T47D (cell line): ENCODE results near the gene PHYKPL.
A peak's percentile ranks its signal among the peaks of the same experiment; 100 is the strongest.

Experiments
- DNase-seq, 2 experiments: peaks; one replicate each; pipeline versions ENCODE4 v3.0.0 to v3.0.0-alpha.2; 2011 to 2012; ENCODE audit warnings: low read depth in 1 of 2, low spot score in 1 of 2
- JUND ChIP-seq: IDR thresholded peaks from 2 replicates; pipeline ENCODE4 v1.6.1; 2012; ENCODE audit warnings: low read depth
- in situ Hi-C: cut with HindIII; loops from 2 replicates; pipeline ENCODE4 v1.10.0; 2016; ENCODE audit warnings: low sequenced_read_pairs, low pct_unique_long_range_greater_than_20kb

The PHYKPL gene

DNA sequence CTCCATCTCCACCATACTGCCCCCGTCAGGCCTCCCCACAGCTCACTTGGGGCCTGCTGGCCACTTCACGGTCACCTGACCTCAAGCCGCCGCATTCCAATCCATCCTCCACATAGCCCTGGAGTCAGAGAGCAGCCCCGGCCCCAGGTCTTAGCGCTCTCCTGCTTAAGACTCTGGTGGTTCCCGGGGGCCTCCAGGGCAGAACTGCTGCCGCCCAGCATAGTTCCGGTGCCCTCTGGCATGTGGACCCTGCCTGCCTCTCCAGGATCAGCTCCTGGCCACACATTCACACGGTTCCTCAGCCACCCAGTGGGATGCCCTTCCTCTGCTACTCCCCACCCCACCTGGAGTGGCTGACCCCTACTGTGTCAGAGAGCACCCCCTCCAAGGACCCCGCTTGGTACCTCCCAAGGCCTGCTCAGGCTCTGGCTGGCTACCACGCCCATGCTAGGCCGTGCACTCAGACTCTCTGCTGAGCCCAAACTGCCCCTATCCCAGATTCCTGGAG, 8.7 kb downstream of the PHYKPL start:
- in situ Hi-C loops, result no loop called here
- TF ChIP-seq JUND, result no peak
- DNase-seq, result no peak

DNA sequence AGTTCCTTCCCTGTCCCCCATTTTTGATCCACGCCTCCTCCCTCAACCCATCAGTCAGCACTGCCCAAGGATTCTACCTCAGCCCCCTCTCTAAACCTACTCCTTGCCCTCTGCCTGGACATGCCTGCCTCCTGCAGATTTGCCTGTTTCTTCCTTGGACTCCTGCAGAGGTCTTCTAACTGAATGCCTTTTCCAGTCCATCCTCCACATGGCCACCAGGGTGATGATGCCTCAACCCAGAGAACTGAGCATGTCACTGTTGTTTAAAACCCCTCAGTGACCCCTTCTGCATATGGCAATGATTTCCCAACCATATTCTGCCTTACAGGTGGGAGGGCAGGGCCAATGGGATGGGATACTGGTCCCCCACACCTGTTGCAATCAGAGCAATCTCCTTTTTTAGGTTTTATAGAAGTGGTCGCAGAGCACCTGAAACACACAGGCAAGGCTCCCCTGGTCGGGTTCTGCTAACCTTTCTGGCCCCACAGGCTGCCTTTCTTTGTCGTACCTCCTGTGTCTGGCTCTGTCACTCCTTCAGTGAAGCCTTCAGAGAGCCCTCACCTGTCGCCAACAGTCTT, 9.3 kb downstream of the PHYKPL start:
- no peak for DNase-seq
- TF ChIP-seq JUND, result no peak
- in situ Hi-C loops, result no loop called here

DNA sequence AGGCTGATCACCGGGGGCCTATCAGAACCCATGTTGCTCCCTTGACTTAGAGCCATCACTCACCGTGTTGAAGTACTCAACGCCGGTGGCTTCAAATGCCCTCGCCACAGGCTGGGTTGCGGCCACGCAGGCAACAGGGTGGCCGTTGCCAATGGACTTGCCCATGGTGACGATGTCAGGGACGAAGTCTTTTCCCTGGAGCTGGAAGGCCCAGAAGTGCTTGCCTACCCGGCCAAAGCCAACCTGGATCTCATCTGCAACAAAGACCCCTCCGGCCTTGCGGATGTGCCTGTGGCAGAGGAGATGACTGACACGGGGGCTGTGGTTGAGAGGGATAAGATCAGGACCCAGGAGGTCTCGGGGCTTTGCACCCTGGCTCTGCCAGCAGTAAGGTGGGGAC, 10.3 kb downstream of the PHYKPL start:
- no peak for TF ChIP-seq JUND

DNA sequence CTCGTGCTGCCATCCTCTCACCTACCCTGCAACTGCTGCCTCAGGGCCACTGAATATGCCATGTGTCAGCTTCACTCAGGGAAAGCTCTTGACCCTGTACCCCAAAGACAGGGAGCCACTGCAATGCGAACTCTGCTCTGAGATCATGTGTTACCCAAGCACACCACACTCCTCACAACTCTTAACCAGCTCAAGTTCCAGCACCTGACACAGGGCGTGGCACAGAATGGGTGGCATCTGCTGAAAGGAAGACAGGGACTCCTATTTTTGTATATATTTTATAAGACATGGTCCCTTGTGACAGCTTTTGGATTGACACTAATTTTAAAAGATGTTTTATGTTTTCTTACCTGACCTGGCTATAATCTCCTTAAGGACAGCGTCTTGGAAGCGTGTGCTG, 10.7 kb downstream of the PHYKPL start:
- DNase-seq, result no peak
- in situ Hi-C loops, result no loop called here
- TF ChIP-seq JUND, result no peak

More for the DNA sequence above, 10.3 kb downstream of the PHYKPL start:
- in situ Hi-C loops, result no loop called here
- DNase-seq, result no peak

DNA sequence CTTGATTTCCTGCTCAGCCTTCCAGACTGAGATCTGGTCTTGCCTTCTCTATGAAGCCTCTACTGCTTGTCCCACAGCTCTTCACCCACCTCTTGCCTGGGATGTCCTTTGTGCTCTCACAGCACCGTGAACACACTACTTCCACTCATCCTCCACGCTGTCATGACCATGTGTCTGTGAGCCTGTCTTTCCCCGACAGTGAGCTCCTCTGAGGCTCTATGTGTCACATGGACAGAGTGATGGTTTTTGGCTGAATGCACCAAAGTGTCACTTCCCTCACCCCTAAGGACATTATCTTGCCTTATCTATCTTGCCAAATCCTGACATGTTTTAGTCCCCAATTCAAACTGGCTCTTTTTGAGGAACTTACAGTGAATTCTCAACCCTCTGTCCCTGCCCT, 11.3 kb downstream of the PHYKPL start:
- in situ Hi-C loops, result no loop called here
- TF ChIP-seq JUND, result no peak
- no peak for DNase-seq

DNA sequence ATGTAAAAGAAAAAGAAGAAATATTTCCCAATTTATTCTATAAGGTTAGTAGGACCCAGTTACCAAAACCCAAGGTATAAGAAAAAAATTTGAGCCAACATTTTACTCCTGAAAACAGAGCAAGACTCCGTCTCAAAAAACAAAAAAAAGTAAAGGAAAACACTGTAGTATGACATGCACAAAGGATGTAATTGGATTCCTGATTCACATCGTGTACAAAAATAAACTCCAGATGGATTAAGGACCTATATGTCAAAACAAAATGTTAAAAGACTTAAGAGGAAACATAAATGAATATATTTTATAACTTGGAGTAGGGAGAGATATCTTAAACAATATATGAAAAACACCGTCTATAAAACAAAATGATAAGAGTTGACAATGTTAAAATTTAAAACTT, 13.8 kb downstream of the PHYKPL start:
- in situ Hi-C loops, result no loop called here
- no peak for TF ChIP-seq JUND
- no peak for DNase-seq

DNA sequence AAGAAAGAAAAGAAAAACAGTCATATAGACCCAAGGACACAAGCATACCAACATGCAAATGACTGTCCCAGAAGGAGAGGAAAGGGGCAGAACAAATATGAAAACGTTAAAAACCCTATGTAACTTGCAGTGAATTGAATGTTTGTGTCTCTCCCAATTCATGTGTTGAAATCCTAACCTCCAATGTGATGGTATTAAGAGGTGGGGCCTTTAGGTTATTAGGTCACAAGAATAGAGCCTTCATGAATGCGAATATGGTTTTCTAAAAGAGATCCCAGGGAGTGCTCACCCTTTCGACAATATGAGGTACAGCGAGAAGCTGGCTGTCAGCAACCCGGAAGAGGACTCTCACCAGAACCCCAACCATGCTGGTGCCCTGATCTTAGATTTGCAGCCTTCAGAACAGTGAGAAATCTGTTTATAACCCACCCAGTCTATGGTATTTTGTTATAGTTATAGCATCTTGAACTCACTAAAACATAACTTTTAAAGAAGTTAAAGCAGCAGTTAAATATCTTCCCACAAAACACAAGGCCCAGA, 14.3 kb downstream of the PHYKPL start:
- in situ Hi-C loops, result no loop called here
- no peak for DNase-seq
- TF ChIP-seq JUND, result no peak

DNA sequence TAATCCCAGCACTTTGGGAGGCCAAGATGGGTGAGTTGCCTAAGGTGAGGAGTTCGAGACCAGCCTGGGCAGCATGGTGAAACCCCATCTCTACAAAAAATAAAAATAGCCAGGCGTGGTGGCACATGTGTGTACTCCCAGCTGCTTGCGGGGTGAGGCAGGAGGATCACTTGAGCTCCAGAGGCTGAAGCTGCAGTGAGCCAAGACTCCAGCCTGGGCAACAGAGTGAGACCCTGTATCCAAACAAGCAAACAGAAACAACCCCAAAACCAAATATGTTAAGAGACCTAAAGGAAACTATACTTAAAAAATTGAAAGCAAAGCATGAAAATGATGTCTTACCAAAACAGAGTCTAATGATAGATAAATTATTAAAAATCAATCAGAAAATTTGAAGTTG, 15.8 kb downstream of the PHYKPL start:
- in situ Hi-C loops, result no loop called here
- DNase-seq, result no peak
- TF ChIP-seq JUND, result no peak

DNA sequence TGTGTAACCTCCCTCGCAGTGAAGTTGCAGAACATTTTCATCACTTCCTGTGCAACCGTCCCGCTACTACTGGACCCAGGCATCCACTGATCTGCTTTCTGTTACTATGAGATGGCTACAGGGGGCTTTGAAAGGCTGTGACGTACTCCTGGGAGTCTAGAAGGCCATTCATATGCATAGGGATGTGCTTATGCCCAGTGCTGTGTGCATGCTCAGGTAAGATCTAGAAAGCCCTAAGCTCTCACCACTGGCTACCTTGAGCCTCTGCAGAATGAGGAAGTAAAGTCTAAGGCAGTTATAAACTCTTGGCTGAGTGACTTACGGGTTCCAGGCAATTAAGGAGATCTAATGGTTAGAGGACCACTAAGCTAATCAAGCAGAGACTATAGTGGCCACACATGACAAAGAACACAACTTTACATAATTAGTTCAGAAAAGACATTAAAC, 16.5 kb downstream of the PHYKPL start:
- no peak for TF ChIP-seq JUND
- no peak for DNase-seq
- in situ Hi-C loops, result no loop called here

DNA sequence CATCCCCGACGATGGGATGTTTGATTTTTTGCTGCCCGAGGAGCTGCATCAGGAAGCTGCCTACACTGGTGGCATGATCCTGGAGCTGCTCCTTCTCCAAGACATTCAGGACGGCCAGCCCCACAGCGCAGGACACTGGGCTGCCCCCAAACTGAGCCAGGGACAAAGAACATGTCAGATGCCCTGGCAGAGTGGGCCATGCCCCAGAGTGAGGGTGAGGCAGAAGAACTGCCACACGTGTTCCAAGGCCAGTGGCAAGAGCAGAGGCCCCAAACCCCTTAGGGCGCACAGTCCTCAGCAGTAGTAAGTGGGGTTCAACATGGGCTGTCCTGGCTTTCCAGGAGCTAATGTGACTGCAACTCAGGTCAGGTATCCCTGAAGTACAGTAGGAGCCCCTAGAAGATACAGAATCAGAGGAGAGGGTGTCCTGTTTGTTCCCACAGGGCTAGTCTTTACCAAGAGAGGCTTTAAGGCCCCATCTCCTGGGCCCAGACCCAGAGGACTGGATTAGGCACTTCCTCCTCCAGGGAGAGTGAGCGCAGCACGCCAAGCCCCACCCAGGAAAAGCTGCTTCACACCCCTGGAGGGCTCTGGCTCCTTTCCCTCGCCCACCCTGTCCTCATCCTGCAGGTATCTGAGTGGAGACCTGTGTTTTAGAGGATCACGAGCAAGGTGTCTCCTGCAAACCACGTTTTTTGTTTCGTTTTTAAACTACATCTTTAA, 17.2 kb downstream of the PHYKPL start:
- in situ Hi-C loops, result no loop called here
- no peak for DNase-seq
- TF ChIP-seq JUND, result no peak

DNA sequence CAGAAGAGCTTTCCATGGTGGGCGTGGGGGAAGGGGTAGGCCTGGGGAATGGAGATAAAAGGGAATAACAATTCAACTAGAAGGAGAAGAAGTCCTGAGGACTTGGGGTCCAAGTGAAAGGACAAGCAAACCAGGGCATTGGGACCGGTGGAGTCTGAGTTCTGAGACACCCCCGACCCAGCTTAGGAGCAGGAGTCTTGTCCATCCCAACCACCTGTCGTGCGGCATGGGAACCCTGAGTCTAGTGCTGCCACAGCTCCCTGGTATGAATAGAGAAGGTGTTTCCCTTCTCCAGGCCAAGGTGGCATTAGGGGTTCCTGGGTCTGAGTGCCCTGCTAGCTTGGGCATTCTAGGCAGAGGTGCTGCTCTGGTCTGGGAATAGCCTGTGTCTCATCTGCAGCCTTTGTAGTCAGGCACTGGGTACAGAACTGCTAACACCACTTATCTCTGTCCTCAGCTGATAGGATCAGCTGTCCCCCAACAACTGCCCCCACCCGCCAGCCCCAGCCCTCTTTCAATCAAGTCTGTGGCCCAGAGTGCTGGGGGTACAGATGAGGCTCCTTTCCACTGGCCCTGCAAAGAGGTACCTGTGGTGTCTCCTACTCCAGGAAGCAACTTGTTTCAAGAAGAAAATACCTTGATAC, 18.3 kb downstream of the PHYKPL start:
- no peak for TF ChIP-seq JUND
- no peak for DNase-seq
- in situ Hi-C loops, result no loop called here

DNA sequence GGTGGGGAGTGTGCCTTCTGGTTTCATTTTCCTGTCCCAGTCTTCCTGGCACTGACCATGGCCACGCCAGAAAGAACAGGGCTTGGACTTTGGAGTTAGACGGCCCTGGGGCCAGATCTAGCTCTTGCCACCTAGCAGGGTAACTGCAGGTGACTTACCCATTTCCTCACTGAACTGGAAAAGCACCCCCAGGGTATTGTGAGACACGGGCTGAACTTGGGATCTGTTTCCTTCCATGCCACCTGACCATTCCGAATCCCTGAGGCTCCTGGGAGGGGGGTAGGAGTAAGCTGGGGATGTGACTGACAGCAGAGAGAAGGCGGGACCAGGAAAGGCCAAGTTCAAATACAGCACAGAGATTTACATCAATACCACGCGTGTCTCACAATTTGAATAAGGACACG, 18.9 kb downstream of the PHYKPL start:
- in situ Hi-C loops, result no loop called here
- no peak for TF ChIP-seq JUND
- DNase-seq, result peak in 1 of 2 experiments; percentile 83

DNA sequence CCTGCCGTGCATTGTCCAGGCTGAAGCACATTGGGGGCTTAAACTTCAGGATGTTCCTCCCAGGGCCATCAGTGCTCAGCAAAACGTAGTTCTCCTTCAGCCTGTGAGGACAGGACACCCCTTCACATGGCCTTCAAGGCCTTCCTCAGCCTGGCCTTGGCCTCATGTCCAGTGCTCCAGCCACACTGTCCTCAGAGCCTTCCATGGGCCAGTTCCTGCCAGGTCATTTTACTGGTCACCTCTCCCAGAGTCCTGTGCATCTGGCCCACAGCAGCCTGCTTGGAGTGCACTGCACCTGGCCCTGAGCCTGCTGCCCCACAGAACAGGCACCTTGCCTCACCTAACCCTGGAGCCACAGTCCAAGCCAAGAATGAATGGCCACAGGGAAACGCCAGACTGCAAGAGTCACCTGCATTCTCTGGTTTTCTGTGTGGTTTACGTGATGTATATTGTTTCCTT, 19.6 kb downstream of the PHYKPL start:
- DNase-seq, result peak in 1 of 2 experiments; percentile 56
- no peak for TF ChIP-seq JUND
- in situ Hi-C loops, result no loop called here
